Urinary bladder (tissue), 4 donors: Measurements from ENCODE around the gene SLCO2B1. TPM values are rescaled to one million over a fixed set of nuclear protein-coding genes. Genes with fewer than 3 reads are reported as not detected.
"Not testable (repeated sequence)": the region's sequence is repeated elsewhere in the genome, so short reads cannot be mapped to it uniquely, and the experiment has no call there.

Experiments
- DNase-seq: peaks from one replicate; pipeline ENCODE4 v3.0.0-alpha.2; 2015; ENCODE audit errors: extremely low spot score
- H3K27ac ChIP-seq: one replicate; pipeline ENCODE4 v1.5.1; 2013; ENCODE audit warnings: low read depth, mild to moderate bottlenecking, moderate library complexity
- H3K36me3 ChIP-seq: one replicate; pipeline ENCODE4 v1.6.1; 2013; ENCODE audit warnings: mild to moderate bottlenecking, moderate library complexity; ENCODE audit not compliant: insufficient read depth
- H3K4me1 ChIP-seq: one replicate; pipeline ENCODE4 v1.6.1; 2013; ENCODE audit warnings: mild to moderate bottlenecking, moderate library complexity; ENCODE audit not compliant: insufficient read depth
- H3K4me3 ChIP-seq: one replicate; pipeline ENCODE4 v1.5.1; 2013; ENCODE audit warnings: low read depth, low read length
- whole genome bisulfite sequencing: extraction: QIAGEN DNeasy Blood & Tissue Kit; methylation state at CpG from one replicate; pipeline ENCODE4 v1.1.7; 2013; 5-methylcytosine and 5-hydroxymethylcytosine counted together
- polyA plus RNA-seq: library from polyadenylated mRNA; stranded (reverse); fragments of 200-250 nt; gene quantifications from one replicate; pipeline ENCODE4 v1.2.3, GENCODE V29; 2013
- total RNA-seq: library from RNA; depleted of rRNA; stranded (reverse); fragments of >200 nt; gene quantifications from one replicate; pipeline ENCODE4 v1.2.3, GENCODE V29; 2014
- donor health status: healthy with polysubstance abuse.
- donor health status: healthy.

SLCO2B1 gene
- total RNA-seq, result 11.7 TPM
- 25.1 TPM for polyA plus RNA-seq

DNA sequence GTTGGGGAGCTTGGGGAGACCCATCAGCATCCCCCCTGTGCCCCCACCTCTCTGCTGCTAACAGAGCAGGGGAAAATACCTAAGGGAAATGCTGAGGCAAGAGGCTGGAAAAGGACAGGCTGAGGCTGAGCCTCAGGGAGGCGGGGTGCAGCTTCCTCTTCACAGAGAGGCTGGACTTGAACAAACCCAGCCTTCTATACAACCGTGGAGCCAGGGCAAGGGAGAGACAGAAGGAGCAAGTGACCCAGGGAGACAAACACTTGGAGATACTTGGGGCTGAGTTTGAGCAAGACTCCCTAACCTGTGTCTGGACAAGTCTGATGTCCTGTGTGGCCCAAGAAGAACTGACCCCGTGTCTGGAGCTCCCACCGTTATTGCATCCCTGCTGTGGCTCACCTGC is at the start of gene SLCO2B1:
Gene SLCO2B1, plus strand, starts transcription at position 229 of the 400 bp plus-strand sequence. CDS start 275 bp downstream, outside the sequence.
- no peaks in the 10 kb centered on the region for H3K36me3 ChIP-seq
- no peak within 1 kb of the TSS for H3K27ac ChIP-seq
- H3K4me3 ChIP-seq, result no peak within 1 kb of the TSS
- no peaks in the 10 kb centered on the region for H3K4me1 ChIP-seq
- DNase-seq, result no peak
- WGBS, result 59% methylated on average over 4 of the region's 4 CpGs

DNA sequence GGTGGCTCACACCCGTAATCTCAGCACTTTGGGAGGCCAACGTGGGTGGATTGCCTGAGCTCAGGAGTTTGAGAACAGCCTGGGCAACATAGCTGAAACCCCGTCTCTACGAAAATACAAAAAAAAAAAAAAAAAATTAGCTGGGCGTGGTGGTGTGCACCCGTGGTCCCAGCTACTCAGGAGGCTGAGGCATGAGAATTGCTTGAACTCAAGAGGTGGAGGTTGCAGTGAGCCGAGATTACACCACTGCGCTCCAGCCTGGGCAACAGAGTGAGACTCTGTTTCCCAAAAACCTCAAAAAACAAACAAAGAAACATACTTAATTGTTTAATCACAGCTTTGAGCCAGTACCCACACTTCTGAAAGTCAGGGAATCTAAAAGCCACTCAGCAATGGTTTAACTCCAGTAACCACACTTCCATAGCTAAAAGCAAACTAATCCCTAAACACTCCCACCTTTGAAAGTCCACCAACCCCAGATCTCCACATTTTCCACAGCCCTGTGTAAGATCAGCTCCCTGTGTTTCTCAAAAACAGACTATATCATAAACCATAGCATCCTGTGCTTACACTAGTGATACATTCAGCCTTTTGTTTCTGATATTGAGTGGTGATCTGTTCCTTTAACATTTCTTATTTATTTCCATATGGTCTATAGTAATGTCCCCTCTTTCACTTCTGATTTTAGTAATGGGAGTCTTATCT is 49.3 kb upstream of the SLCO2B1 start:
- H3K4me1 ChIP-seq, result no peaks in the 10 kb centered on the region
- no peak overlapping the region for H3K4me3 ChIP-seq
- H3K36me3 ChIP-seq, result no peaks in the 10 kb centered on the region
- H3K27ac ChIP-seq, result no peak overlapping the region
- 81% methylated on average over 8 of the region's 8 CpGs for WGBS
- DNase-seq, result no peak

DNA sequence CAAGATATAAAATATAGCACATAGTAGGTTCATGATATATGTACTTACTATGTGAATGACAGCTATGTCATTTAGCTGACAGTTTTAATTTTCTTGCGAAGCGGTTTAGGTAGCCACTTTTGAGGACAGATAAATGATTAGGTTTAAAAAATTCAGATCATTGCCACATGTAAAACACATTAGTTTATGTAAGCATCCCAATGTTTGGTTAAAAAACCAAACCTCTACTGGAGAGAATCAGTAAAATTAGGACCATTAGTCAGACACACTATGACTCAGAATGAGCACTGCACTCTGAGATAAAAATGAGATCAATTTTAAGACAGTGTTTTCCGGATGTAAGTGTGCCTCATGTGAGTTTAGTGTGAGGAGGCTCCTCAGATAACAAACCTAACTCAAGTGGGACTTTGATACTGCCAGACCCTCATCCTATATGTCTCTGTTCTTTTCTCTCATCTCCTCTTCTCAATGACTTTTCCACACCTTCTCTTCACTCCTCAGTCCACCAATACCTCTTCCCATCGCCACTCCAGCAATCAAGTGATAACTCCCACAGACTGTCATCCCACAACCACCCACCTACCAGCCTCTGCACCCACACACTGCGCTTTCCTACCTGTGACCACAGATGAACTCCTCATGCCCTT is 47.4 kb upstream of the SLCO2B1 start:
- DNase-seq, result no peak
- 79% methylated on average over 5 of the region's 5 CpGs for WGBS
- no peaks in the 10 kb centered on the region for H3K36me3 ChIP-seq
- H3K27ac ChIP-seq, result no peak overlapping the region
- H3K4me1 ChIP-seq, result no peaks in the 10 kb centered on the region
- H3K4me3 ChIP-seq, result no peak overlapping the region

DNA sequence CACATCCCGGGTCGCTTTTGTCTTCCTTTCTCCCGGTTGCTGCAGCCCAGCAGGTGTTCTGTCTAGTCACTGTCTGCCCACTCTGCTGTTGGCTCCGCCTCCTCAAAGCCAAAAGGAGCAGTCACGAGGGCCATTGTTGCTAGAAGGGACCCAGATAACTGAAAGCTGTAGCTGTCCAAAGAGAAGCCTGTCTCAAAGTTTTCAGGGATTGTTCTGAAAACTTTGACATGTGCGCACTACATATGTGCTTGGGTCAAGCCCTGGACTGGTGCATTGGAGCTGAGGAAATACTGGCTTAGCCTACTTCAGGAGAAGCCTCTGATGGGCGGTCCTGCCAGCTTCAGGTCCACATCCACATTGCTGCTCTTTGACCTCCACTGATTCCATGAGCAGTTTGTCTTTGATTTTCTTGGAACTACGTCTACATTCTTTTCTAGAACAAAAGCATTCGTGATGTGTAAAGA is 45.4 kb upstream of the SLCO2B1 start:
- WGBS, result 64% methylated on average over 9 of the region's 9 CpGs
- DNase-seq, result no peak
- Histone ChIP-seq H3K4me1 (no peaks in the 10 kb centered on the region), H3K4me3 (no peak overlapping the region), H3K27ac (no peak overlapping the region), H3K36me3 (no peaks in the 10 kb centered on the region)

DNA sequence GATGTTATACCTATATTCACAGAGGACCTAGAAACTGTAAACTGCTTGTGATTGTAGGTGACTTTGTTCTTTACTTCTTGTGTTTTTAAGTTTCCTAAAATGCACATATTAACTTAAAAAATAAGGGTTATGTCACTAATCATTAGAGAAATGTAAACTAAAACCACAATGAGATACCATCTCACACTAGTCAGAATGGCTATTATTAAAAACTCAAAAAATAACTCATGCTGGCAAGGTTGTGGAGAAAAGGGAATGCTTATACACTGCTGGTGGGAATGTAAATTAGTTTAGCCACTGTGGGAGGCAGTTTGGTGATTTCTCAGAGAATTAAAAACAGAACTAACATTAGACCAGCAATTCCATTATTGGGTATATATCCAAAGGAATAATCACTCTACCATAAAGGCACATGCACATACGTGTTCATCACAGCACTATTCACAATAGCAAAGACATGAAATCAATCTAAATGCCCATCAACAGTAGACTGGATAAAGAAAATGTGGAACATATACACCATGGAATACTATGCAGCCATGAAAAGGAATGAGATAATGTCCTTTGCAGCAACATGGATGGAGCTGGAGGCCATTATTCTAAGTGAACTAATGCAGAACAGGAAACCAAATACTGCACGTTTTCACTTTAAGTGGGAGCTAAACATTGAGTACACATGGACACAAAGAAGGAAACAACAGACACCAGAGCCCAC is 44.8 kb upstream of the SLCO2B1 start:
- not testable (repeated sequence) for H3K27ac ChIP-seq, H3K4me3 ChIP-seq, DNase-seq, H3K4me1 ChIP-seq, H3K36me3 ChIP-seq
- WGBS, result 75% methylated on average over 2 of the region's 2 CpGs

DNA sequence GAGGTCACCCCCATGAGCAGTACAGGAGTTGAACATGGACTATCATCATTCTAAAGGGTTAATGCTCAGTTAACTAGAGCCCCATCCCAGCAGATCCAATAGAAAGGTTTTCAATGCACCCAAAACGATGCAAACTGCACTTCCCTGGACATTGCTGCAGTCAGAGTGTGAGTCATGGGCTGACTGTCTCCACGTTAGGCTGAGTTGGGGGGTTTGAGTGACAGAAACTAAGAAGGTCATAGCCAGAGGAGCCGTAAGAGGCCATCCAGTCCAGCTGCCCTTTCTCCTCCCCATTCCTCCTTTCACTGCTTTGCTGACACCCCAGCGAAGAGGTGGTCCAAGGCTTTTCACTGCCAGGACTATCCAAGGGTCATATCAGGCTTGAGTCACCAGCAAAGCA is 43.7 kb upstream of the SLCO2B1 start:
- no peaks in the 10 kb centered on the region for H3K4me1 ChIP-seq
- DNase-seq, result no peak
- WGBS, result 49% methylated on average over 4 of the region's 4 CpGs
- H3K27ac ChIP-seq, result no peak overlapping the region
- no peak overlapping the region for H3K4me3 ChIP-seq
- H3K36me3 ChIP-seq, result no peaks in the 10 kb centered on the region

- WGBS, result 83% methylated on average over 2 of the region's 2 CpGs
- H3K4me1 ChIP-seq, result no peaks in the 10 kb centered on the region
- no peaks in the 10 kb centered on the region for H3K36me3 ChIP-seq
- H3K27ac ChIP-seq, result no peak overlapping the region
- no peak overlapping the region for H3K4me3 ChIP-seq
- no peak for DNase-seq
These were observed 38.7 kb upstream of the SLCO2B1 start for GRCh38 chr11:75112200-75112599.

DNA sequence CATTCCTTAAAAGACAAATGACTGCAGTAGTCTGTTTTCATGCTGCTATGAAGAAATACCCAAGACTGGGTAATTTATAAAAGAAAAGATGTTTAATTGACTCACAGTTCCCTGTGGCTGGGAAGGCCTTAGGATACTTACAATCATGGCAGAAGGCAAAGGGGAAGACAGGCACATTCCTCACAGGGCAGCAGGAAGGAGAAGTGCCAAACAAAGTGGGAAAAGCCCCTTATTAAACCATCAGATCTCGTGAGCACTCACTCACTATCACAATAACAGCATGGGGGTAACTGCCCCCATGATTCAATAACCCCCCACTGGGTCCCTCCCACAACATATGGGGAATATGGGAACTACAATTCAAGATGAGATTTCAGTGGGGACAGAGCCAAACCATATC is 37.9 kb upstream of the SLCO2B1 start:
- H3K4me1 ChIP-seq, result no peaks in the 10 kb centered on the region
- WGBS, result 53% methylated on average over 1 of the region's 1 CpG
- H3K36me3 ChIP-seq, result no peaks in the 10 kb centered on the region
- H3K4me3 ChIP-seq, result no peak overlapping the region
- no peak for DNase-seq
- H3K27ac ChIP-seq, result no peak overlapping the region

DNA sequence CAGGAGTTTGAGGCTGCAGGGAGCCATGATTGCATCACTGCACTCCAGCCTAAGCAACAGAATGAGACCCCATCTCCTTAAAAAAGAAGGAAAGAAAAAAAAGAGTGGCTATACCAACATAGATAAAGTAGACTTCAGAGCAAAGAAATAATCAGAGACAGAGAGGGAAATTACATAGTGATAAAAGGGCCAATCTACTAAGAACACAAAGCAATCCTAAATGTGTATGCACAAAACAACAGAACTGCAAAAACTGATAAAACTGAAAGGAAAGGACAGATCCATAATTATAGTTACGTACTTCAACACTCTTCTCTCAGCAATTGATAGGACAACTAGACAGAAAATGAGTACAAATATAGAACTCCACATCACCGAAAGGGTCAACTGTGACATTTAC is 36.4 kb upstream of the SLCO2B1 start:
- DNase-seq, result no peak
- Histone ChIP-seq H3K4me1 (no peaks in the 10 kb centered on the region), H3K4me3 (no peak overlapping the region), H3K27ac (no peak overlapping the region), H3K36me3 (no peaks in the 10 kb centered on the region)
- 95% methylated on average over 2 of the region's 2 CpGs for WGBS

DNA sequence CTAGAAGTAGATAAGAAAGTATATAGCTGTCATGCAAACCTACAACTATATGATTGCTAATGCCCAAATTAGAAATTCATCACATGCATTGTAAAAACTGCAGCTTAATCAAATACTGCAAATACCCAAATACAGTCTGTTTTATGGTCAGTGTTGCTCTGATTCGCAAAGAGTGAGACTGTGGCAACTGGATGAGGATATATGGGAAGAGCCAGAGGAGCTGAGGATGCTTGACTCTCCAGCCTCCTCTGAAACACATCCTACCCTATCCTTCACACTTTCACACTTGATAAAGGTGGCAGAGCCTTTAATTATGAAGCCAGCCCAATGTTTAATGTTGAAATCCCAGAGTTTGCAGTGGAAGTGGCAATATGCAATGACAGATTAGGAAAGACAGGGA is 32.3 kb upstream of the SLCO2B1 start:
- Histone ChIP-seq H3K27ac (no peak overlapping the region), H3K4me1 (no peaks in the 10 kb centered on the region), H3K4me3 (no peak overlapping the region), H3K36me3 (no peaks in the 10 kb centered on the region)
- WGBS, result 93% methylated on average over 1 of the region's 1 CpG
- DNase-seq, result no peak

- 76% methylated on average over 2 of the region's 2 CpGs for WGBS
- H3K27ac ChIP-seq, result no peak overlapping the region
- DNase-seq, result no peak
- H3K4me1 ChIP-seq, result no peaks in the 10 kb centered on the region
- no peak overlapping the region for H3K4me3 ChIP-seq
- no peaks in the 10 kb centered on the region for H3K36me3 ChIP-seq
These were observed 24.3 kb upstream of the SLCO2B1 start for GRCh38 chr11:75126564-75126963.

DNA sequence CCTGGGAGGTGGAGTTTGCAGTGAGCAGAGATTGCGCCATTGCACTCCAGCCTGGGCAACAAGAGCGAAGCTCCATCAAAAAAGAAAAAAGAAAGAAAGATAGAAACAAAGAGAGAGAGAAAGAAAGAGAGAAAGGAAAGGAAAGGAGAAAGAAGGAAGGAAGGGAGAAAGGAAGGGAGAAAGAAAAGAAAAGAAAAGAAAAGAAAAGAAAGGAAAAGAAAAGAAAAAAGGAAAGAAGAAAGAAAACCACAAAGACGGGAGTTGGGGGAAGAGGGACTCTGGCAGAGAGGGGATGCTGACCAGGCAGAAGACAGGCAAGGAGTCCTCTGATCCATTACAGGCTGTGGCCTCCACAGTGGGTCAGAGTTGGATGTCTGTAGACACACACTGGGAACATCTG is 18.8 kb upstream of the SLCO2B1 start:
- Histone ChIP-seq H3K27ac (no peak overlapping the region), H3K4me3 (no peak overlapping the region), H3K36me3 (no peaks in the 10 kb centered on the region), H3K4me1 (no peaks in the 10 kb centered on the region)
- WGBS, result 84% methylated on average over 3 of the region's 3 CpGs
- no peak for DNase-seq

GRCh38 chr11:75133976-75134375 is 16.9 kb upstream of the SLCO2B1 start:
- no peak for DNase-seq
- no peaks in the 10 kb centered on the region for H3K36me3 ChIP-seq
- 74% methylated on average over 6 of the region's 6 CpGs for WGBS
- no peaks in the 10 kb centered on the region for H3K4me1 ChIP-seq
- no peak overlapping the region for H3K4me3 ChIP-seq
- no peak overlapping the region for H3K27ac ChIP-seq
